HG02610 (cell line): ENCODE data around the gene STAMBPL1.
"Not testable (repeated sequence)": the region's sequence is repeated elsewhere in the genome, so short reads cannot be mapped to it uniquely, and the experiment has no call there.

Experiments used
- ATAC-seq: cut with Tn5 transposase; IDR thresholded peaks from one replicate; pipeline ENCODE4 v1.9.1; 2021; ENCODE audit warnings: mild to moderate bottlenecking, moderate library complexity; ENCODE audit not compliant: unreplicated experiment

Gene STAMBPL1

GRCh38 chr10:88919041-88919440 is 39.0 kb downstream of the STAMBPL1 start:
- no peak for ATAC-seq

- no peak for ATAC-seq
Measured at GRCh38 chr10:88920198-88920597, 40.2 kb downstream of the STAMBPL1 start.

- no peak for ATAC-seq
Measured at GRCh38 chr10:88920986-88921593, 41.0 kb downstream of the STAMBPL1 start.

- no peak for ATAC-seq
Measured at GRCh38 chr10:88922041-88922440, 42.0 kb downstream of the STAMBPL1 start.

GRCh38 chr10:88923520-88923919 is 43.5 kb downstream of the STAMBPL1 start:
- ATAC-seq: no peak

- ATAC-seq: no peak
Measured at GRCh38 chr10:88926566-88927415, 46.7 kb downstream of the STAMBPL1 start.

GRCh38 chr10:88927416-88927690 is 47.3 kb downstream of the STAMBPL1 start:
- ATAC-seq: no peak

GRCh38 chr10:88928254-88928653 is 48.2 kb downstream of the STAMBPL1 start:
- ATAC-seq: no peak

- ATAC-seq: no peak
Measured at GRCh38 chr10:88931548-88931947, 51.5 kb downstream of the STAMBPL1 start.

GRCh38 chr10:88932029-88932428 is 52.0 kb downstream of the STAMBPL1 start:
- not testable (repeated sequence) for ATAC-seq

- ATAC-seq: peak; percentile 61
Measured at GRCh38 chr10:88932539-88933256, 52.7 kb downstream of the STAMBPL1 start.

GRCh38 chr10:88933564-88933963 is 53.5 kb downstream of the STAMBPL1 start:
- no peak for ATAC-seq

GRCh38 chr10:88934900-88935672 is 55.0 kb downstream of the STAMBPL1 start:
- peak; percentile 31 for ATAC-seq

- ATAC-seq: no peak
Measured at GRCh38 chr10:88936656-88937055, 56.6 kb downstream of the STAMBPL1 start.

- no peak for ATAC-seq
Measured at GRCh38 chr10:88938039-88938438, 58.0 kb downstream of the STAMBPL1 start.

GRCh38 chr10:88938938-88939337 is 58.9 kb downstream of the STAMBPL1 start:
- ATAC-seq: no peak

- ATAC-seq: no peak
Measured at GRCh38 chr10:88941026-88941425, 61.0 kb downstream of the STAMBPL1 start.

- no peak for ATAC-seq
Measured at GRCh38 chr10:88943778-88944177, 63.7 kb downstream of the STAMBPL1 start.

GRCh38 chr10:88944813-88945212 is 64.8 kb downstream of the STAMBPL1 start:
- no peak for ATAC-seq

GRCh38 chr10:88946200-88946599 is 66.2 kb downstream of the STAMBPL1 start:
- ATAC-seq: no peak

- no peak for ATAC-seq
Measured at GRCh38 chr10:88946965-88947590, 67.0 kb downstream of the STAMBPL1 start.
